DMS79 (cell line): ENCODE data around the gene LINGO1.

Experiments
- DNase-seq: peaks from one replicate; lab custom pipeline; 2025; lab: John Stamatoyannopoulos, UW

Gene LINGO1

GRCh38 chr15:77657634-77658238 lies 25.0 kb upstream of the LINGO1 start:
- no peak for DNase-seq

DNA sequence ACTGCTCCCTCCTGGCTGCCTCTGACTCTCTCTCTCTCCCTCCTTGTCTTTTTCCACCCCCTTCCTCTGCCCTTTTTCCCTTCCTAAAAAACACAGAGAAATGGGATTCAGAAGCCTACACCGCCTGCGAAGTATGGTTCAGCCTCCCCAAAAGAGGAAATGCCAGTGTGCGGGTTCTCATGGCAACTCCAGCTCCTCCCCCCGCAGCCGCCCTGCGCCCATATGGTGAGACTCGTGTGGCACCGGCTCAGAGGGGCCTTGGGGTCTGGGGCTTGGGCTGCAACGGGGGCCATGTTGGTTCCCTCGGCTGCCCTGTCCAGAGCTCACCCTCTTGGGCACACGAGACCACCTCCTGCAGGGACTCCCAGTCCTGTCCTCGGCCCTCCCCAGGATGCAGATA lies 23.6 kb upstream of the LINGO1 start:
- DNase-seq: no peak

GRCh38 chr15:77654975-77655374 lies 22.3 kb upstream of the LINGO1 start:
- no peak for DNase-seq

GRCh38 chr15:77653832-77654480 lies 21.2 kb upstream of the LINGO1 start:
- no peak for DNase-seq

DNA sequence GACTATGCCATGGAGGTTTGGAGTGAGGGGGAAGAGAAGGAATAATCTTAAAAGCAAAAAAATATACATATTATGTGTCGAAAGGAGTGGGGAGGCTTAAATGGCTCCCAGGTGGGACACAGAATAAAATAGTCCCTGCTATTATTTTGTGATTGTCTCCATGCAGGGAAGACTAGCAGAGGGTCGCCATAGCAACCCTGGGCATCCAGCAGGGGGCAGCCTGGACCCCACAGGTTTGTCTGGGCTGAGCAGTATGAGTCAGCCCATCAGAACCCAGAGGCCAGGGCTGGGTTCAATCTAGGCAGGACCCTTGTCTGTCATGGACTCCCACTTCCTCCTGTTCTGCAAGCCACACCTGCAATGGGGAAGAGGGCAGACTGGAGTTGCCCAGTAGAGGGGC lies 17.6 kb upstream of the LINGO1 start:
- no peak for DNase-seq

DNA sequence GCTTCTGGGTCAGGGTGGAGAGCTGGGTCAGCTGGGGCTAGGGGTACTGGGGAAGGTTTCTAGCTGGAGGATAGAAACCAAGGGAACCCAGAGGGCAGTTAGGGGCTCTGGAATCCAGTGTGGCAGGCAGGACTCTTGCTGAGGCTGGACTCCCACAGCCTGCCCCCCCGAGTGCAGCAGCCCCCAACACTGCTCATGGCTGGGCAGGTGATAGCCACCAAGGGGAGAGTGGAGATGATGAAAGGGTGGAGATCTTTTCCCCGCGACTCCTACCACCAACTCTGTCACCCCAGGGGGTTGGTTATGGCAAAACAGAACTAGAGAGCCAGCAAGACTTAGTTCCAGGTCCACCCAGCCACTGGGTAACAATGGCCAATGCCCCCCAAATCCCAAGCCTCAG lies 16.9 kb upstream of the LINGO1 start:
- no peak for DNase-seq

- no peak for DNase-seq
These were observed 16.3 kb upstream of the LINGO1 start for GRCh38 chr15:77649017-77649416.

GRCh38 chr15:77647961-77648360 lies 15.2 kb upstream of the LINGO1 start:
- no peak for DNase-seq

DNA sequence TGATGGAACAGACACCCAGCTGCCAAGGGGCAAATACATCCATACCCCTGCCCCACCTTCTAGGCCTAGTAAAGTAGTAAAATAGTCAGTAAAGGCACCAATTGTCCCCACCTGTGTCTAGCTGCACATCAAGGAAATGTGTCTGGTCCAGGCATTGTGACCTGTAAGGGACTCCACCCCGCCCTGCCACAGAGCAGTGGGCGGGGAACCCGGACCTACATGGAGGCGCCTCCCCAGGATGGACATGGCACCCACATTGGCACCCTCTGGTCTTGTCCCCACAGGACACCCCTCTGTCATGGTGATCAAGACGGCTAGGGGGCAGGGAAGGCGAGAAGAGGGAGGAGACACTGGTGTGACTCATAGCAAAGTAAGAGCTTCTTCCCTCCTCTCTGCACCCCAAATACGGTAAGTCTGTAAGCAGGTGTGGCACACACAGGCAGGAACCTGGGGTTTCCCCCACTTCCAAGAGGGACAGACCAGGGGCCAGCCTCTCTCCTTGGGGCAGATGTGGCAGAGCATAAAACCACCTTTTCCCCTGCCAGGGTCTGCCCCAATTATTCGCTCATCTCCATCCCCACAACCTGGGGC lies 13.5 kb upstream of the LINGO1 start:
- no peak for DNase-seq

- DNase-seq: no peak
These were observed 12.9 kb upstream of the LINGO1 start for GRCh38 chr15:77645602-77646001.

- DNase-seq: no peak
These were observed 12.0 kb upstream of the LINGO1 start for GRCh38 chr15:77644543-77645247.

- no peak for DNase-seq
These were observed 11.1 kb upstream of the LINGO1 start for GRCh38 chr15:77643764-77644163.

GRCh38 chr15:77642793-77643430 lies 10.2 kb upstream of the LINGO1 start:
- no peak for DNase-seq

DNA sequence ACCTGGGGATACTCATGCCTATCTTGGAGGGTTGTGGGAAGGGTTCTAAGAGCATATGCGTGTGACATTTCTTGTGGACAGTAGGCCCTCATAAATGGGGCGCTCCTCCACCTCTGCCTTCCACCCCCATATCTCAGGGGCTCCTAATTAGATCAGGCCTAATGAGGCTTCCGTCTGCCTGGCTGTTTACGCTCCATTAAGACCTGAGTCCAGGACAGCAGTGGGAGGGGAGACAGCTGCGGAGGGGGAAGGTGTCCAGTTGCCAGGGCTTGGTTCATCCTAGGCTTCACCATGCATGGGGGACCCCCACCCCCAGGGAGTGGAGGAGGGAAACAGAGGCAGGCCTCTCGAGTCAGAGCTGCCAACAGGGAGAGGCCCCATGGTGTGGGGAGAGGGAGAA lies 9.3 kb upstream of the LINGO1 start:
- DNase-seq: no peak

DNA sequence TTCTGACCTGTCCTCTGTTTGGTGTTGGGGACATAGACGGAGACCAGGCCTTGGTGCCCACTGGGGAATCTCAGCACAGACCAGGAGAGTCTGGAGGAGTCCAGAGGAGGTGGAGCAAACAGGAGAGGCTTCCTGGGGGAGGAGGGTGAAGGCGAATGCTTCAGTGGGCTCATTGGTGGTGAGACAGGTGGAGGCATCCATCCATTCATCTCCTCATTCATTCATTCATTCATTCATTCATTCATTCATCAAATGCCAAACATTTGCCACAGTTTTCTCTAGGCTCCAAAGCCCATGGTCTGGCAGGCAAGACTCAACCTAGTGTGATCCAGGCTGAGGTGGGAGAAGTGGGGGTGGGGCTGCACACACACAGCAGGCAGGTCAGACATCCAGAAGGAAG lies 7.9 kb upstream of the LINGO1 start:
- no peak for DNase-seq

- no peak for DNase-seq
These were observed 6.7 kb upstream of the LINGO1 start for GRCh38 chr15:77639431-77639830.

- DNase-seq: no peak
These were observed 5.4 kb upstream of the LINGO1 start for GRCh38 chr15:77637851-77638692.

- DNase-seq: no peak
These were observed 3.5 kb upstream of the LINGO1 start for GRCh38 chr15:77636209-77636608.

GRCh38 chr15:77634266-77634962 lies 1.7 kb upstream of the LINGO1 start:
- no peak for DNase-seq

DNA sequence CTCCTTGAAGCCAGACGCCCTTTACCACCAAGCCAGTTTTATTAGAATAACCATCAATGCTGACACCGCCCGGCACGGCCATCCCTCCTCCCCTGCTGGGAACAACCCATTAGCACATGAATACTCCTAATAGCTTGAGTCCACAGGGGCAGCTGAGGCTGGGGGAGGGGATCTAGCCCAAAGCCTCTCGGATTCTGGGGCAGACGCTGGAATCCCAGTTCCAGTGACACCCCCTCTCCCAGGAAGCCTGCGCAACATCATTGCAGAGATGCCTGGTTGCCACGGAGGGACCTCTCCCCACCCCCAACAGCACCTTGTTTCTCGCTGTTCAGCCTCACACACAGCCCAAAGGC lies 1.2 kb upstream of the LINGO1 start:
- DNase-seq: no peak
